Measurements from ENCODE around the gene MEF2A.

DNA sequence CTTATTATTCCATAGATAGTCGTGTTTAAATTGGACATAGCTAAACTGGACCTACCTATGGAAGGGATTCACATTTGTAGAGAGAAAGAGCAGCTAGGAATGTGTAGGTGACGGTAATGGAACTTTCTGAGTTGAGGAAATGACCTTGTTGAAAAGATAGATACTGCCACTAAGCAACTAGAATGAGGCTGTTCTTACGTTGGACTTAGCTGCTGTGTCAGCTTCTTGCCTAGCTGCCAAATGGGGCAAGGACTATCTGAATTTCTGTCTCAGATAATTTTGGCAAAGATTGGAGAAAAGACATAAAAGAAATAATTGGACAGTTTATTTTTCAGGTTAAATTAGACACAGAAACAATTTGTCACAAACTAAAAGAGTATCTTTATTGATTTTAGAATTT lies 68.8 kb downstream of the MEF2A start:
- TF ChIP-seq POLR2A (IDR thresholded peaks at IDR 0.05; ENCODE audit: low read length) (no peak), GATA1 (IDR thresholded peaks at IDR 0.05; ENCODE audit: low read depth, low read length) (no peak)

All from erythroblast (primary cell).